ENCODE data around the gene LSAMP. TPM values are rescaled to one million over a fixed set of nuclear protein-coding genes. Genes with fewer than 3 reads are reported as not detected.

LSAMP gene
- total and polyA plus RNA-seq, 2 of the 8 experiments (the other 6 are each of a cell fraction or from before 2014, with no cell fraction given): 1.8 to 5.7 TPM

DNA sequence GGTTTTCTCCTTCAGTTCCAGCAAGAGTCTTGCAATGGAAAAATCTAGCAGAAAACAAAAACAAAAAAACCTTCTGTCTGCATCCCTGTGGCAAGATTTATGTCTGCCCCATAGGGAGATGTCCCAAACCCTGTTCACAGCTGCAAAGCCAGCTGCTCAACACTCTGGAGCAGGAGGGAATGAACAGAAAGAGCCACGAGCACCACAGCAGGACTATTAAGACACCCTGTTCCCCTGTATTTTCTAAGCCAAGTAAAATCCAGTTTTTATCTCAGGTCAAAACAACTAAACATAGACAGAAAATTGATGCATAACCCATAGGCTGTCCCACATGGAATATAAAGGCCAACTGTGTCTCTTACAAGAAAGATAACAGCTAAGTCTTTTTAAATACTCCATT, 357.9 kb downstream of the LSAMP start (continued):
- TF ChIP-seq TBP (IDR thresholded peaks at IDR 0.05; ENCODE audit: low read depth, low read length) (no peak), CHD7 (IDR thresholded peaks at IDR 0.05; ENCODE audit: insufficient replicate concordance, low read length) (no peak), SAP30 (IDR thresholded peaks at IDR 0.05; ENCODE audit: insufficient read depth, insufficient replicate concordance, low read length) (no peak), CTBP2 (IDR thresholded peaks at IDR 0.05; ENCODE audit: borderline replicate concordance, insufficient read depth, insufficient read length, low read length) (no peak), CBX8 (IDR thresholded peaks at IDR 0.05; ENCODE audit: borderline replicate concordance, low read depth, low read length) (no peak), SUZ12 (IDR thresholded peaks at IDR 0.05; ENCODE audit: low read length) (no peak)

Data from H1 (cell line).